Measurements from ENCODE around the gene CDC14A.

DNA sequence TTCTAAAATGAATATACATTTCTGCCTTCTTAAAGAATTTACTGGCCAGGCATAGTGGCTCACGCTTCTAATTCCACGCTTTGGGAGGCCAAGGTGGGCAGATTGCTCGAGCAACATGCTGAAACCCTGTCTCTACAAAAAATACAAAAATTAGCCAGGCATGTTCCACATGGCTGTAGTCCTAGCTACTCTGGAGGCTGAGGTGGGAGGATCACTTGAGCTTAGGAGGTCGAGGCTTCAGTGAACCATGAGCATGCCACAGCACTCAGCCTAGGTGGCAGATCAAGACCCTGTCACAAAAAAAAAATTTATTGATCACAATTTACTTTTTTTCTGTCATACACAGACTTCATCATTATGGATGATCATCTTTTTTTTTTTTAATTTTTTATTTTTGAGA is 11.5 kb downstream of the CDC14A start:
- TF ChIP-seq CTCF (IDR thresholded peaks at IDR 0.05; ENCODE audit: insufficient read depth, low read length) = no peak
- TF ChIP-seq, protein P1, sequence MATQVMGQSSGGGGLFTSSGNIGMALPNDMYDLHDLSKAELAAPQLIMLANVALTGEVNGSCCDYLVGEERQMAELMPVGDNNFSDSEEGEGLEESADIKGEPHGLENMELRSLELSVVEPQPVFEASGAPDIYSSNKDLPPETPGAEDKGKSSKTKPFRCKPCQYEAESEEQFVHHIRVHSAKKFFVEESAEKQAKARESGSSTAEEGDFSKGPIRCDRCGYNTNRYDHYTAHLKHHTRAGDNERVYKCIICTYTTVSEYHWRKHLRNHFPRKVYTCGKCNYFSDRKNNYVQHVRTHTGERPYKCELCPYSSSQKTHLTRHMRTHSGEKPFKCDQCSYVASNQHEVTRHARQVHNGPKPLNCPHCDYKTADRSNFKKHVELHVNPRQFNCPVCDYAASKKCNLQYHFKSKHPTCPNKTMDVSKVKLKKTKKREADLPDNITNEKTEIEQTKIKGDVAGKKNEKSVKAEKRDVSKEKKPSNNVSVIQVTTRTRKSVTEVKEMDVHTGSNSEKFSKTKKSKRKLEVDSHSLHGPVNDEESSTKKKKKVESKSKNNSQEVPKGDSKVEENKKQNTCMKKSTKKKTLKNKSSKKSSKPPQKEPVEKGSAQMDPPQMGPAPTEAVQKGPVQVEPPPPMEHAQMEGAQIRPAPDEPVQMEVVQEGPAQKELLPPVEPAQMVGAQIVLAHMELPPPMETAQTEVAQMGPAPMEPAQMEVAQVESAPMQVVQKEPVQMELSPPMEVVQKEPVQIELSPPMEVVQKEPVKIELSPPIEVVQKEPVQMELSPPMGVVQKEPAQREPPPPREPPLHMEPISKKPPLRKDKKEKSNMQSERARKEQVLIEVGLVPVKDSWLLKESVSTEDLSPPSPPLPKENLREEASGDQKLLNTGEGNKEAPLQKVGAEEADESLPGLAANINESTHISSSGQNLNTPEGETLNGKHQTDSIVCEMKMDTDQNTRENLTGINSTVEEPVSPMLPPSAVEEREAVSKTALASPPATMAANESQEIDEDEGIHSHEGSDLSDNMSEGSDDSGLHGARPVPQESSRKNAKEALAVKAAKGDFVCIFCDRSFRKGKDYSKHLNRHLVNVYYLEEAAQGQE (IDR thresholded peaks at IDR 0.05; ENCODE audit: insufficient replicate concordance, low read depth) = no peak
